A549 (cell line): Measurements from ENCODE around the gene DGCR2. TPM values are rescaled to one million over a fixed set of nuclear protein-coding genes. Genes with fewer than 3 reads are reported as not detected.
"Not testable (repeated sequence)": the region's sequence is repeated elsewhere in the genome, so short reads cannot be mapped to it uniquely, and the experiment has no call there.

Source experiments
- ATAC-seq, 2 experiments: fragments of 200-7000 bp in 1 of 2; fragments of >200 bp in 1 of 2; cut with Nextera tagmentation in 1 of 2; cut with Tn5 transposase in 1 of 2; 3 replicates each; pipeline versions ENCODE4 v1.8.0 to v1.9.1; 2018 to 2020; ENCODE audit warnings: mild to moderate bottlenecking in 1 of 2, moderate library complexity in 1 of 2
- CTCF ChIA-PET: fragments of 300-600 bp; sonication (Branson Sonifier 250); formaldehyde crosslinking; extraction: SDS; loops from one replicate; lab custom pipeline; 2021; ENCODE audit warnings: antibody characterized with exemption, inconsistent platforms; lab: Yijun Ruan, JAX
- POLR2A ChIA-PET: fragments of 350-600 bp; formaldehyde crosslinking; extraction: SDS; loops from one replicate; lab custom pipeline; 2021; ENCODE audit warnings: antibody characterized with exemption, inconsistent platforms; lab: Yijun Ruan, JAX
- DNase-seq, 2 experiments: peaks; one replicate each; pipeline versions ENCODE4 v3.0.0 to v3.0.0-alpha.2; 2011 to 2016; ENCODE audit warnings: low read depth in 1 of 2, low spot score in 1 of 2
- FAIRE-seq: peaks from 2 replicates; lab custom pipeline; 2011; peaks lifted over from hg19 to GRCh38; lab: Jason Lieb, UNC
- H3K27ac ChIP-seq, 2 experiments: fragments of >200 bp; sonication (Bioruptor Twin); formaldehyde crosslinking; 3 replicates each; pipeline ENCODE4 v1.5.1; 2016 to 2017
- H3K4me1 ChIP-seq: fragments of >200 bp; sonication (Bioruptor Twin); formaldehyde crosslinking; 3 replicates; pipeline ENCODE4 v1.6.1; 2016
- H3K4me2 ChIP-seq: fragments of >200 bp; sonication (Bioruptor Twin); formaldehyde crosslinking; 3 replicates; pipeline ENCODE4 v1.6.1; 2016
- H3K4me3 ChIP-seq: fragments of >200 bp; sonication (Bioruptor Twin); formaldehyde crosslinking; 3 replicates; pipeline ENCODE4 v1.5.1; 2016
- H3K9me3 ChIP-seq: fragments of >200 bp; sonication (Bioruptor Twin); formaldehyde crosslinking; 3 replicates; pipeline ENCODE4 v1.6.1; 2016
- CHD2 ChIP-seq: fragments of 150-350 bp; IDR thresholded peaks from 2 replicates; pipeline ENCODE4 v1.6.1; 2014; ENCODE audit warnings: low read length; ENCODE audit not compliant: partially characterized antibody
- CHD4 ChIP-seq: fragments of 200-600 bp; sonication (generic); IDR thresholded peaks from 2 replicates; pipeline ENCODE4 v1.6.1; 2016; ENCODE audit warnings: antibody characterized with exemption, mild to moderate bottlenecking, borderline replicate concordance
- CTCF ChIP-seq: fragments of >200 bp; sonication (Bioruptor Twin); formaldehyde crosslinking; IDR thresholded peaks from 3 replicates; pipeline ENCODE4 v1.5.1; 2016
- EHF ChIP-seq: fragments of 250-450 bp; sonication (Bioruptor Pico); IDR thresholded peaks from 2 replicates; pipeline ENCODE4 v1.5.0; 2020; ENCODE audit warnings: mild to moderate bottlenecking
- EHMT2 ChIP-seq: fragments of 200-600 bp; sonication (generic); IDR thresholded peaks from 2 replicates; pipeline ENCODE4 v1.6.1; 2016; ENCODE audit warnings: antibody characterized with exemption, low read depth, mild to moderate bottlenecking, moderate library complexity
- FOXS1 ChIP-seq: fragments of 250-450 bp; sonication (Bioruptor Pico); IDR thresholded peaks from 2 replicates; pipeline ENCODE4 v1.5.0; 2020; ENCODE audit warnings: mild to moderate bottlenecking, moderate library complexity
- HOXA7 ChIP-seq: fragments of 250-450 bp; sonication (Bioruptor Pico); IDR thresholded peaks from 2 replicates; pipeline ENCODE4 v1.5.0; 2020; ENCODE audit warnings: mild to moderate bottlenecking, moderate library complexity
- HOXB13 ChIP-seq: fragments of 250-450 bp; sonication (Bioruptor Pico); IDR thresholded peaks from 2 replicates; pipeline ENCODE4 v1.5.0; 2020; ENCODE audit warnings: low read depth, mild to moderate bottlenecking, moderate library complexity
- HOXB5 ChIP-seq: fragments of 250-450 bp; sonication (Bioruptor Pico); IDR thresholded peaks from 2 replicates; pipeline ENCODE4 v1.5.0; 2020; ENCODE audit warnings: mild to moderate bottlenecking, moderate library complexity
- MAFK ChIP-seq: fragments of 450-650 bp; IDR thresholded peaks from 2 replicates; pipeline ENCODE4 v1.6.1; 2014; ENCODE audit not compliant: partially characterized antibody
- MYC ChIP-seq: IDR thresholded peaks from 2 replicates; pipeline ENCODE4 v1.6.1; 2012; ENCODE audit warnings: mild to moderate bottlenecking, inconsistent platforms, low read length, improper control_type of control experiment, borderline replicate concordance
- NPAS2 ChIP-seq: fragments of 250-450 bp; sonication (Bioruptor Pico); IDR thresholded peaks from 2 replicates; pipeline ENCODE4 v1.8.0; 2022; ENCODE audit warnings: mild to moderate bottlenecking, moderate library complexity, borderline replicate concordance
- NR3C1 ChIP-seq: fragments of >200 bp; sonication (Bioruptor Twin); formaldehyde crosslinking; IDR thresholded peaks from 3 replicates; pipeline ENCODE4 v1.6.1; 2017
- PHF8 ChIP-seq: fragments of 200-600 bp; sonication (generic); IDR thresholded peaks from 2 replicates; pipeline ENCODE4 v1.6.1; 2016; ENCODE audit warnings: low read depth, mild to moderate bottlenecking, antibody characterized with exemption, moderate library complexity, borderline replicate concordance
- RFX5 ChIP-seq: fragments of 450-650 bp; IDR thresholded peaks from 2 replicates; pipeline ENCODE4 v1.7.1; 2014; ENCODE audit warnings: antibody characterized with exemption, mild to moderate bottlenecking, moderate library complexity
- SMC3 ChIP-seq: fragments of >200 bp; sonication (Bioruptor Twin); formaldehyde crosslinking; IDR thresholded peaks from 3 replicates; pipeline ENCODE4 v1.6.1; 2018; ENCODE audit warnings: inconsistent platforms
- TP53 ChIP-seq: fragments of 250-450 bp; sonication (Bioruptor Pico); IDR thresholded peaks from 2 replicates; pipeline ENCODE4 v1.5.0; 2021; ENCODE audit warnings: mild to moderate bottlenecking, moderate library complexity
- ZSCAN20 ChIP-seq: fragments of 250-450 bp; sonication (Bioruptor Pico); IDR thresholded peaks from 2 replicates; pipeline ENCODE4 v1.8.0; 2022; ENCODE audit warnings: mild to moderate bottlenecking, moderate library complexity
- WGBS: methylation state at CpG from one replicate; pipeline ENCODE4 v1.1.6; 2017; ENCODE audit errors: missing lambda C conversion rate; 5-methylcytosine and 5-hydroxymethylcytosine counted together
- polyA plus RNA-seq, 4 experiments: library from polyadenylated mRNA; depleted of rRNA in 3 of 4; stranded (reverse); fragments of >200 nt; fragmentation: RNase III in 1 of 4; extraction: RNeasy Plus Mini Kit Qiagen cat#74134 plus additional on column Dnase treatment in 1 of 4; gene quantifications; 2 replicates in 3 of 4; 3 replicates in 1 of 4; pipeline ENCODE4 v1.2.3, GENCODE V29; 2011 to 2017
- TF ChIP-seq, protein P1 (sequence below): fragments of 200-600 bp; sonication (generic); IDR thresholded peaks from 2 replicates; pipeline ENCODE4 v1.6.1; 2016; ENCODE audit warnings: antibody characterized with exemption, mild to moderate bottlenecking, moderate library complexity

The DGCR2 gene
- polyA plus RNA-seq, 2 of the 4 experiments (the other 2 are of a cell fraction): 10.6 to 17.9 TPM

GRCh38 chr22:19051381-19052072 lies 70.7 kb downstream of the DGCR2 start:
- no peaks in the 10 kb centered on the region for H3K9me3 ChIP-seq
- ATAC-seq: no peak
- WGBS: 92% methylated on average over 10 of the region's 10 CpGs

GRCh38 chr22:19050847-19051246 lies 71.4 kb downstream of the DGCR2 start:
- H3K9me3 ChIP-seq, H3K4me1 ChIP-seq, FAIRE-seq, H3K27ac ChIP-seq, H3K4me2 ChIP-seq, DNase-seq, POLR2A ChIA-PET, ATAC-seq, H3K4me3 ChIP-seq: not testable (repeated sequence)
- 82% methylated on average over 4 of the region's 4 CpGs for WGBS
- CTCF ChIA-PET: interaction anchor here (0.6 to 1.1 kb wide), 2 partner anchors 22 to 527 kb away, joined by 3 read pairs; no protein-coding TSS in a partner anchor

More at GRCh38 chr22:19051381-19052072, 70.7 kb downstream of the DGCR2 start:
- no peak for TF ChIP-seq EHMT2
- TF ChIP-seq NPAS2 (CRISPR knock-in tag): no peak
- TF ChIP-seq ZSCAN20: no peak
- no peak for TF ChIP-seq FOXS1 (CRISPR knock-in tag)
- no peak for TF ChIP-seq CHD2
- TF ChIP-seq, protein P1, sequence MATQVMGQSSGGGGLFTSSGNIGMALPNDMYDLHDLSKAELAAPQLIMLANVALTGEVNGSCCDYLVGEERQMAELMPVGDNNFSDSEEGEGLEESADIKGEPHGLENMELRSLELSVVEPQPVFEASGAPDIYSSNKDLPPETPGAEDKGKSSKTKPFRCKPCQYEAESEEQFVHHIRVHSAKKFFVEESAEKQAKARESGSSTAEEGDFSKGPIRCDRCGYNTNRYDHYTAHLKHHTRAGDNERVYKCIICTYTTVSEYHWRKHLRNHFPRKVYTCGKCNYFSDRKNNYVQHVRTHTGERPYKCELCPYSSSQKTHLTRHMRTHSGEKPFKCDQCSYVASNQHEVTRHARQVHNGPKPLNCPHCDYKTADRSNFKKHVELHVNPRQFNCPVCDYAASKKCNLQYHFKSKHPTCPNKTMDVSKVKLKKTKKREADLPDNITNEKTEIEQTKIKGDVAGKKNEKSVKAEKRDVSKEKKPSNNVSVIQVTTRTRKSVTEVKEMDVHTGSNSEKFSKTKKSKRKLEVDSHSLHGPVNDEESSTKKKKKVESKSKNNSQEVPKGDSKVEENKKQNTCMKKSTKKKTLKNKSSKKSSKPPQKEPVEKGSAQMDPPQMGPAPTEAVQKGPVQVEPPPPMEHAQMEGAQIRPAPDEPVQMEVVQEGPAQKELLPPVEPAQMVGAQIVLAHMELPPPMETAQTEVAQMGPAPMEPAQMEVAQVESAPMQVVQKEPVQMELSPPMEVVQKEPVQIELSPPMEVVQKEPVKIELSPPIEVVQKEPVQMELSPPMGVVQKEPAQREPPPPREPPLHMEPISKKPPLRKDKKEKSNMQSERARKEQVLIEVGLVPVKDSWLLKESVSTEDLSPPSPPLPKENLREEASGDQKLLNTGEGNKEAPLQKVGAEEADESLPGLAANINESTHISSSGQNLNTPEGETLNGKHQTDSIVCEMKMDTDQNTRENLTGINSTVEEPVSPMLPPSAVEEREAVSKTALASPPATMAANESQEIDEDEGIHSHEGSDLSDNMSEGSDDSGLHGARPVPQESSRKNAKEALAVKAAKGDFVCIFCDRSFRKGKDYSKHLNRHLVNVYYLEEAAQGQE: no peak
- TF ChIP-seq HOXA7: no peak
- TF ChIP-seq HOXB5: no peak
- TF ChIP-seq NR3C1: no peak
- TF ChIP-seq RFX5: no peak
- no peak for TF ChIP-seq EHF (CRISPR knock-in tag)
- ChIA-PET CTCF (interaction anchor here (0.6 kb wide), 1 partner anchor 526 kb away, joined by 3 read pairs; no protein-coding TSS in a partner anchor), POLR2A (no interaction called here)
- H3K4me2 ChIP-seq: no peak overlapping the region
- H3K27ac ChIP-seq: no peak overlapping the region
- no peak overlapping the region for H3K4me3 ChIP-seq
- DNase-seq: no peak
- H3K4me1 ChIP-seq: no peaks in the 10 kb centered on the region
- FAIRE-seq: no peak

DNA sequence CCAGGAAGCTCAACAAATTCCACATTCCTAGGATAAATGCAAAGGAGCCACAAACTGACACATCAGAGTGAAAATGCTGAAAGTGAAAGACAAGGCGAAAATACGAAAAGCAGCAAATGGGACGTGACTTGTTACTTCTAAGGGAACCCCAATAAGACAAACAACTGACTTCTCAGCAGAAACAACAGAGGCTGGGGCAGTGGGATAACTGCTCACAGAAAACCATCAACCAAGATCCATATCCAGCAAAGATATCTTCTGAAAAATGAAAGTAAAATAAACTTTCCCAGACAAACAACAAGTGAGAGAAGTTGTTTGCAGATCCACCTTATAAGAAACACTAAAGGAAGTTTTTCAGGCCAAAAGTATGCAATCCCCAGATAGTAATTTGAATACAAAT lies 72.1 kb downstream of the DGCR2 start:
- ChIA-PET POLR2A (no interaction called here), CTCF (interaction anchor here (1.1 kb wide), 1 partner anchor 23 kb away, joined by 3 read pairs; no protein-coding TSS in a partner anchor)
- 94% methylated on average over 3 of the region's 3 CpGs for WGBS
- TF ChIP-seq MAFK: no peak
- no peak for TF ChIP-seq PHF8
- no peak for TF ChIP-seq EHMT2
- Histone ChIP-seq H3K4me2 (no peak overlapping the region), H3K9me3 (no peaks in the 10 kb centered on the region), H3K4me1 (no peaks in the 10 kb centered on the region), H3K4me3 (no peak overlapping the region), H3K27ac (no peak overlapping the region)
- DNase-seq (no peak), ATAC-seq (no peak), FAIRE-seq (no peak)

DNA sequence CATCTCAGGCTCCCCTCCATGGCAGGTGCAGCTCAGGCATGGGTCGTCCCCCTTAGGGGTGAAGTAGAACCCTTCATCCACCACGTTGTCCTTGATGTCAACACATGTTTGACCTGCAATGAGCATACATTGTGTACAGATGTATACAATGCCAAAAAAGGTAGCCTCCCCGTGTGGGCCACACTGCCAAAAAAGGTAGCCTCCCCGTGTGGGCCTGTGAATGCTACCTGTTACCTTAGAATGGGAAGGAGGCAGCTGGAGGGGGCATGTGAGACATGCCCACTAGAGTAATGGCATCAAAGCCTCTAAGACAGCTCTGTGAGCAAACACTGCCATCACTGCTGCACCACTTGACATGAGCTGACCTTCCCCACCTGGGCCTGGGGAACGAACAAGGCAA lies 73.7 kb downstream of the DGCR2 start:
- DNase-seq: no peak
- TF ChIP-seq HOXB13 (CRISPR knock-in tag) (no peak), SMC3 (no peak), TP53 (CRISPR knock-in tag) (no peak), MYC (no peak), HOXB5 (no peak), CHD4 (no peak), CTCF (no peak)
- Histone ChIP-seq H3K4me3 (no peak overlapping the region), H3K27ac (no peak overlapping the region), H3K4me2 (no peak overlapping the region), H3K9me3 (no peaks in the 10 kb centered on the region), H3K4me1 (no peaks in the 10 kb centered on the region)
- ChIA-PET CTCF (no interaction called here), POLR2A (no interaction called here)
- FAIRE-seq: no peak
- WGBS: 94% methylated on average over 4 of the region's 5 CpGs
- no peak for ATAC-seq
